Measurements from ENCODE around the gene SLN.

DNA sequence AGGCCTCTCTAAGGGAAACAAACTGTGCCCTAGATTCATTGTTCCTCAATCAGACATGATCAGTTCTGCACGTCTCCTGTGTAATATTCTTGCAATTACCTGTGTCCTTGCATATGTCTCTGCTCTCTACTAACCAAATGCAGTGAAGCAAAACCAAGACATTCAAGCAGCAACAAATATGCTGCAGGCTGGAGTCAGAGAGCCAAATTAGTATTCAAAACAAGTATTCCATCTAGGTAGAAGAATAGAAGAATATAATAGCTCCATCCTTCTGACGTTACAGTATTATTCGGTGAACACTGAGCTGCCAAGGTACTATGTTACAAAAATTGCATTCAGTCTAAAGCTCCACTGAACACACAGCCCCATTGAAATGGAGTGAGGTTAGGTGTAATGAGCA is 51.8 kb downstream of the SLN start:
- no peak for TF ChIP-seq CTCF (conservative IDR thresholded peaks at IDR 0.05 in 1 of 2, IDR thresholded peaks at IDR 0.05 in 1 of 2; ENCODE audit: extremely low read depth in 1 of 2, insufficient read depth in 1 of 2, low read depth in 1 of 2, low read length in 2 of 2)
- TF ChIP-seq EZH2 (IDR thresholded peaks at IDR 0.05; ENCODE audit: borderline replicate concordance, low read length), result no peak
